PC-3 (cell line): Measurements from ENCODE around the gene ZCCHC3. TPM values are rescaled to one million over a fixed set of nuclear protein-coding genes. Genes with fewer than 3 reads are reported as not detected.

Source experiments
- ATAC-seq: fragments of 200-7000 bp; cut with Tn5 transposase; 2 replicates; pipeline ENCODE4 v1.9.1; 2020; ENCODE audit warnings: mild to moderate bottlenecking, moderate library complexity
- BruUV-seq: library from RNA; stranded (reverse); fragments of 400-500 nt; replicated peaks from 2 replicates; lab custom pipeline; 2021; lab: Mats Ljungman, UMichigan
- CTCF ChIA-PET: fragments of 300-600 bp; sonication (Branson Sonifier 250); formaldehyde crosslinking; loops from one replicate; lab custom pipeline; 2022; ENCODE audit warnings: antibody characterized with exemption; lab: Charles Lee
- POLR2A ChIA-PET: fragments of 300-600 bp; sonication (Branson Sonifier 250); formaldehyde crosslinking; loops from one replicate; lab custom pipeline; 2022; ENCODE audit warnings: antibody characterized with exemption; ENCODE audit not compliant: unreplicated experiment; lab: Charles Lee
- DNase-seq: peaks from one replicate; pipeline ENCODE4 v3.0.0-alpha.2; 2015
- H2AFZ ChIP-seq: fragments of 300-600 bp; sonication (generic); 2 replicates; pipeline ENCODE4 v1.6.0; 2016; ENCODE audit warnings: antibody characterized with exemption, low read length
- H3F3A ChIP-seq: fragments of 300-600 bp; sonication (generic); one replicate; pipeline ENCODE4 v1.6.0; 2017; ENCODE audit warnings: antibody characterized with exemption, low read length, control low read depth, mild to moderate bottlenecking; ENCODE audit not compliant: unreplicated experiment
- H3K27ac ChIP-seq: fragments of 300-600 bp; sonication (generic); 2 replicates; pipeline ENCODE4 v1.5.1; 2016; ENCODE audit warnings: mild to moderate bottlenecking, low read length
- H3K27me3 ChIP-seq: fragments of 300-600 bp; sonication (generic); 2 replicates; pipeline ENCODE4 v1.6.1; 2016; ENCODE audit warnings: low read length, mixed read lengths
- H3K36me3 ChIP-seq: fragments of 300-600 bp; sonication (generic); 2 replicates; pipeline ENCODE4 v1.6.1; 2016; ENCODE audit warnings: low read depth, mixed run types, low read length, mixed read lengths
- H3K4me1 ChIP-seq: fragments of 300-600 bp; sonication (generic); 2 replicates; pipeline ENCODE4 v1.5.1; 2016; ENCODE audit warnings: low read length; ENCODE audit not compliant: insufficient read depth
- H3K4me2 ChIP-seq: fragments of 300-600 bp; sonication (generic); 2 replicates; pipeline ENCODE4 v1.6.0; 2016; ENCODE audit warnings: low read length
- H3K4me3 ChIP-seq: fragments of 300-600 bp; sonication (generic); 2 replicates; pipeline ENCODE4 v1.5.1; 2016; ENCODE audit warnings: mild to moderate bottlenecking, low read length, mixed read lengths
- H3K79me2 ChIP-seq: fragments of 300-600 bp; sonication (generic); 2 replicates; pipeline ENCODE4 v1.6.1; 2017; ENCODE audit warnings: low read length, mixed read lengths
- H3K9ac ChIP-seq: fragments of 300-600 bp; sonication (generic); 2 replicates; pipeline ENCODE4 v1.6.0; 2016; ENCODE audit warnings: mild to moderate bottlenecking, low read length
- H3K9me2 ChIP-seq: fragments of 300-600 bp; sonication (generic); replicated peaks from 2 replicates; pipeline ENCODE4 v1.6.1; 2016; ENCODE audit warnings: mixed run types, low read length, mixed read lengths
- H3K9me3 ChIP-seq: fragments of 300-600 bp; sonication (generic); 2 replicates; pipeline ENCODE4 v1.6.1; 2016; ENCODE audit warnings: low read length, mixed read lengths
- H4K20me1 ChIP-seq: fragments of 300-600 bp; sonication (generic); 2 replicates; pipeline ENCODE4 v1.6.1; 2016; ENCODE audit warnings: low read length, mixed read lengths
- CTCF ChIP-seq: fragments of 300-600 bp; sonication (generic); conservative IDR thresholded peaks from 2 replicates; pipeline ENCODE4 v1.5.1; 2017; ENCODE audit warnings: antibody characterized with exemption, low read depth, mild to moderate bottlenecking, low read length
- EZH2 ChIP-seq: fragments of 300-600 bp; sonication (generic); IDR thresholded peaks from one replicate; pipeline ENCODE4 v1.6.1; 2017; ENCODE audit warnings: antibody characterized with exemption, mild to moderate bottlenecking, low read length; ENCODE audit not compliant: unreplicated experiment
- EZH2phosphoT487 ChIP-seq: fragments of 300-600 bp; sonication (generic); IDR thresholded peaks from 2 replicates; pipeline ENCODE4 v1.6.1; 2018; ENCODE audit warnings: mild to moderate bottlenecking, antibody characterized with exemption, low read length, borderline replicate concordance
- intact Hi-C: fragments of 100-400 bp; cut with micrococcal nuclease; formaldehyde crosslinking; loops from 2 replicates; pipeline ENCODE4 v1.9.0; 2023
- total RNA-seq: library from RNA; depleted of rRNA; stranded (reverse); fragments of >200 nt; gene quantifications from 2 replicates; pipeline ENCODE4 v1.2.3, GENCODE V29; 2014

The ZCCHC3 gene
- total RNA-seq, 1 experiment from 2014 or later, result 18.5 TPM

GRCh38 chr20:272718-273117 is 24.7 kb upstream of the ZCCHC3 start:
- H3F3A ChIP-seq, result no peaks in the 10 kb centered on the region
- BruUV-seq, result no TSS peak
- ChIA-PET POLR2A (no interaction called here), CTCF (no interaction called here)
- H3K36me3 ChIP-seq, result peaks cover 9% of the 10 kb centered on the region
- no peak overlapping the region for H2AFZ ChIP-seq
- ATAC-seq (no peak), DNase-seq (no peak)
- H3K79me2 ChIP-seq, result no peaks in the 10 kb centered on the region
- H3K27ac ChIP-seq, result no peak overlapping the region
- intact Hi-C loops, result no loop called here
- H3K9me3 ChIP-seq, result no peaks in the 10 kb centered on the region
- H4K20me1 ChIP-seq, result no peaks in the 10 kb centered on the region
- no peak overlapping the region for H3K4me3 ChIP-seq
- no peaks in the 10 kb centered on the region for H3K9me2 ChIP-seq
- no peak for TF ChIP-seq EZH2phosphoT487
- H3K9ac ChIP-seq, result no peak overlapping the region
- no peaks in the 10 kb centered on the region for H3K27me3 ChIP-seq
- no peak overlapping the region for H3K4me2 ChIP-seq
- H3K4me1 ChIP-seq, result no peaks in the 10 kb centered on the region

GRCh38 chr20:273884-274283 is 23.5 kb upstream of the ZCCHC3 start:
- intact Hi-C loops, result no loop called here
- TF ChIP-seq CTCF, result no peak
- no peak for TF ChIP-seq EZH2
- no peak for TF ChIP-seq EZH2phosphoT487
- no peaks in the 10 kb centered on the region for H3F3A ChIP-seq
- no peaks in the 10 kb centered on the region for H4K20me1 ChIP-seq
- H3K9ac ChIP-seq, result no peak overlapping the region
- H3K4me1 ChIP-seq, result no peaks in the 10 kb centered on the region
- H3K27me3 ChIP-seq, result no peaks in the 10 kb centered on the region
- no peaks in the 10 kb centered on the region for H3K79me2 ChIP-seq
- no peak overlapping the region for H3K27ac ChIP-seq
- no peak overlapping the region for H3K4me3 ChIP-seq
- H3K4me2 ChIP-seq, result no peak overlapping the region
- ChIA-PET CTCF (no interaction called here), POLR2A (no interaction called here)
- ATAC-seq (no peak), DNase-seq (no peak)
- H3K36me3 ChIP-seq, result peaks cover 12% of the 10 kb centered on the region
- no peak overlapping the region for H2AFZ ChIP-seq
- no TSS peak for BruUV-seq
- H3K9me3 ChIP-seq, result no peaks in the 10 kb centered on the region
- H3K9me2 ChIP-seq, result no peaks in the 10 kb centered on the region

GRCh38 chr20:275791-276190 is 21.6 kb upstream of the ZCCHC3 start:
- Histone ChIP-seq H2AFZ (no peak overlapping the region), H4K20me1 (no peaks in the 10 kb centered on the region), H3K27me3 (no peaks in the 10 kb centered on the region), H3K4me3 (no peak overlapping the region), H3K9ac (no peak overlapping the region), H3K27ac (no peak overlapping the region), H3K79me2 (no peaks in the 10 kb centered on the region), H3F3A (no peaks in the 10 kb centered on the region), H3K4me2 (no peak overlapping the region), H3K9me3 (no peaks in the 10 kb centered on the region), H3K4me1 (no peaks in the 10 kb centered on the region), H3K36me3 (peaks cover 11% of the 10 kb centered on the region), H3K9me2 (no peaks in the 10 kb centered on the region)
- CTCF ChIA-PET, result no interaction called here
- intact Hi-C loops, result no loop called here
- BruUV-seq, result no TSS peak
- DNase-seq, result no peak
- no peak for TF ChIP-seq EZH2
- no peak for TF ChIP-seq CTCF
- no peak for TF ChIP-seq EZH2phosphoT487
- POLR2A ChIA-PET, result no interaction called here
- ATAC-seq, result no peak
